Psoas muscle (tissue), 8 donors: ENCODE measurements around the gene TFR2. TPM values are rescaled to one million over a fixed set of nuclear protein-coding genes. Genes with fewer than 3 reads are reported as not detected.
A peak's percentile ranks its signal among the peaks of the same experiment; 100 is the strongest.

Experiments used
- ATAC-seq, 4 donors: fragments of 200-7000 bp; cut with Tn5 transposase; one replicate each; pipeline ENCODE4 v1.9.1; 2020; ENCODE audit warnings: moderate library complexity in 3 of 4, mild to moderate bottlenecking in 2 of 4
- DNase-seq, 2 donors: peaks; one replicate each; pipeline ENCODE4 v3.0.0-alpha.2; 2020
- H3K27ac ChIP-seq: fragments of 200-600 bp; one replicate; pipeline ENCODE4 v1.8.0; 2022
- H3K27me3 ChIP-seq, 3 donors: fragments of 200-600 bp in 1 of 3; one replicate each; pipeline versions ENCODE4 v1.6.1 to v1.8.0; 2013 to 2022; ENCODE audit warnings: low read length in 2 of 3, mild to moderate bottlenecking in 2 of 3, moderate library complexity in 1 of 3; ENCODE audit not compliant: insufficient read depth in 3 of 3
- H3K36me3 ChIP-seq, 2 donors: fragments of 200-600 bp in 1 of 2; one replicate each; pipeline versions ENCODE4 v1.6.1 to v1.8.0; 2013 to 2022; ENCODE audit warnings: low read depth in 1 of 2, mild to moderate bottlenecking in 1 of 2, moderate library complexity in 1 of 2; ENCODE audit not compliant: insufficient read depth in 1 of 2
- H3K4me1 ChIP-seq: fragments of 200-600 bp; one replicate; pipeline ENCODE4 v1.8.0; 2022
- H3K4me3 ChIP-seq: fragments of 200-600 bp; one replicate; pipeline ENCODE4 v1.8.0; 2022; ENCODE audit warnings: mild to moderate bottlenecking
- H3K9me3 ChIP-seq: fragments of 200-600 bp; one replicate; pipeline ENCODE4 v1.8.0; 2022
- CTCF ChIP-seq: fragments of 200-600 bp; IDR thresholded peaks from one replicate; pipeline ENCODE4 v1.8.0; 2022; ENCODE audit warnings: antibody characterized with exemption
- WGBS, 3 donors: extraction: QIAGEN DNeasy Blood & Tissue Kit; methylation state at CpG; one replicate each; pipeline versions ENCODE4 v1.1.6 to v1.1.7; 2013; 5-methylcytosine and 5-hydroxymethylcytosine counted together
- intact Hi-C, 2 donors: fragments of 100-400 bp; cut with DNase I; formaldehyde crosslinking; loops; one replicate each; pipeline versions ENCODE4 v1.11.0 to v1.14.2; 2022
- polyA plus RNA-seq, 3 donors: library from polyadenylated mRNA; stranded (reverse); fragments of 200-250 nt; gene quantifications; one replicate each; pipeline ENCODE4 v1.2.3, GENCODE V29; 2013
- total RNA-seq, 4 donors: library from RNA; stranded (reverse); fragmentation: NEBNext Ultra II Directional in 2 of 4; extraction: Animal tissue kit (Norgen Biotek cat#: 25700) in 2 of 4; gene quantifications; one replicate each; pipeline versions ENCODE4 v1.2.1 to v1.2.4, GENCODE V29; 2021 to 2023
- donor health status: healthy with polysubstance abuse.
- donor health status: DM: no; HTN: no; CAD: no; lungs with moderate emphysema.
- donor health status: Bipolar disorder and iron deficiency.
- donor health status: healthy.
- donor health status: DM: yes; HTN: yes; CAD: no.
- donor health status: DM: no; HTN: no; CAD: no.
- donor health status: DM: no; HTN: no; CAD: no.
- donor health status: DM: yes; HTN: yes; CAD: no.

TFR2 gene
- total and polyA plus RNA-seq, 7 donors: 0.04 to 0.36 TPM; not detected in 5

GRCh38 chr7:100682228-100682741, 40.9 kb upstream of the TFR2 start:
- WGBS, 3 donors: 78 to 83% (median 80%) methylated on average over 22 to 25 of the region's 25 CpGs
- ATAC-seq: peak in 1 of 4 donors; percentile 2
- TF ChIP-seq CTCF: no peak
- Histone ChIP-seq H3K27me3 (no peaks in the 10 kb centered on the region), H3K4me1 (no peaks in the 10 kb centered on the region), H3K9me3 (no peaks in the 10 kb centered on the region), H3K4me3 (no peak overlapping the region), H3K36me3 (peaks cover 3 to 98% of the 10 kb centered on the region in 2 donors), H3K27ac (no peak overlapping the region)
- peak in 1 of 2 donors; percentile 58 for DNase-seq
- intact Hi-C loops: no loop called here

GRCh38 chr7:100681491-100682227, 40.3 kb upstream of the TFR2 start:
- TF ChIP-seq CTCF: no peak
- no peak for DNase-seq
- ATAC-seq: no peak

GRCh38 chr7:100680576-100681271, 39.4 kb upstream of the TFR2 start:
- intact Hi-C loops: no loop called here
- DNase-seq (peak in 1 of 2 donors; percentile 62), ATAC-seq (peak in 2 of 4 donors; percentile 7 to 8)
- Histone ChIP-seq H3K9me3 (no peaks in the 10 kb centered on the region), H3K27me3 (no peaks in the 10 kb centered on the region), H3K4me1 (no peaks in the 10 kb centered on the region), H3K27ac (peak overlapping the region; percentile 30), H3K4me3 (no peak overlapping the region), H3K36me3 (peaks cover 3 to 93% of the 10 kb centered on the region in 2 donors)
- no peak for TF ChIP-seq CTCF
- WGBS, 3 donors: 73 to 92% (median 76%) methylated on average over 18 of the region's 18 CpGs

More at GRCh38 chr7:100681491-100682227, 40.3 kb upstream of the TFR2 start:
- H3K4me3 ChIP-seq: no peak overlapping the region
- H3K9me3 ChIP-seq: no peaks in the 10 kb centered on the region
- intact Hi-C loops: no loop called here
- no peaks in the 10 kb centered on the region for H3K27me3 ChIP-seq
- 68 to 69% (median 68%) methylated on average over 27 to 29 of the region's 29 CpGs for WGBS, 3 donors
- no peaks in the 10 kb centered on the region for H3K4me1 ChIP-seq
- H3K27ac ChIP-seq: no peak overlapping the region
- H3K36me3 ChIP-seq: peaks cover 3 to 98% of the 10 kb centered on the region in 2 donors

GRCh38 chr7:100679927-100680575, 38.7 kb upstream of the TFR2 start:
- Histone ChIP-seq H3K36me3 (peaks cover 3 to 87% of the 10 kb centered on the region in 2 donors), H3K9me3 (no peaks in the 10 kb centered on the region), H3K4me3 (no peak overlapping the region), H3K27me3 (no peaks in the 10 kb centered on the region), H3K4me1 (no peaks in the 10 kb centered on the region), H3K27ac (peak overlapping the region; percentile 30)
- 59 to 82% (median 68%) methylated on average over 13 of the region's 13 CpGs for WGBS, 3 donors
- TF ChIP-seq CTCF: no peak
- peak in 3 of 4 donors; percentile 18 to 39 (median 34) for ATAC-seq
- DNase-seq: peak; percentile 71 to 81
- intact Hi-C loops: loop anchor here in 1 of 2 donors (5.0 kb wide), 1 partner anchor 93 kb away; the partner anchor contains the start of genes FBXO24 and LRCH4
